ENCODE results near the gene TP53BP2. TPM values are rescaled to one million over a fixed set of nuclear protein-coding genes. Genes with fewer than 3 reads are reported as not detected.

TP53BP2 gene
- total and polyA plus RNA-seq, 10 of the 15 experiments (the other 5 are each of a cell fraction or from before 2014, with no cell fraction given), result 1.6 to 13.7 (median 5.6) TPM

GRCh38 chr1:223861904-223862303, 16.2 kb upstream of the TP53BP2 start:
- CTCF ChIA-PET, result no interaction called here
- 21% methylated on average over 1 of the region's 1 CpG for WGBS (ENCODE audit: insufficient coverage, insufficient replicate concordance, low lambda C conversion rate, missing lambda C conversion rate)
- BruUV-seq (replicated peaks), result no TSS peak

More at GRCh38 chr1:223861904-223862303, 16.2 kb upstream of the TP53BP2 start:
- DNase-seq (ENCODE audit: low read depth, low spot score) (no peak), FAIRE-seq (no peak), ATAC-seq (no peak)
- no peak overlapping the region for H2AFZ ChIP-seq (ENCODE audit: control insufficient read depth, low read depth, low read length)
- ChIA-PET SMC1A (ENCODE audit: uncharacterized antibody, unreplicated experiment) (no interaction called here), RAD21 (ENCODE audit: unreplicated experiment) (no interaction called here), POLR2A (no interaction called here)
- no peaks in the 10 kb centered on the region; a peak in 1 of 4 replicates for H3K27me3 ChIP-seq (replicated peaks in 1 of 2; ENCODE audit: control insufficient read depth in 2 of 2, insufficient read depth in 2 of 2, low read length in 1 of 2)
- H3K9ac ChIP-seq (ENCODE audit: control insufficient read depth, insufficient read depth, low read length), result no peak overlapping the region
- intact Hi-C loops (cut with micrococcal nuclease; ENCODE audit: unreplicated experiment), result no loop called here
- H3K36me3 ChIP-seq (ENCODE audit: control insufficient read depth in 2 of 2, insufficient read depth in 2 of 2, low read length in 1 of 2), result no peaks in the 10 kb centered on the region
- H3K9me3 ChIP-seq (replicated peaks; ENCODE audit: control insufficient read depth, insufficient read depth, low read length), result no peaks in the 10 kb centered on the region
- H3K79me2 ChIP-seq (ENCODE audit: control insufficient read depth, insufficient read depth, low read length), result no peaks in the 10 kb centered on the region
- TF ChIP-seq RELB (IDR thresholded peaks at IDR 0.05; ENCODE audit: low read depth) (no peak), HDAC6 (IDR thresholded peaks at IDR 0.05; ENCODE audit: unreplicated experiment) (no peak), REST (IDR thresholded peaks at IDR 0.05; ENCODE audit: low read depth, low read length) (no peak), SPI1 (IDR thresholded peaks at IDR 0.05; ENCODE audit: borderline replicate concordance, insufficient read depth, low read depth, low read length) (no peak), LARP7 (IDR thresholded peaks at IDR 0.05) (no peak), ZNF384 (IDR thresholded peaks at IDR 0.05; ENCODE audit: borderline replicate concordance, low read depth, low read length) (no peak), ASH2L (IDR thresholded peaks at IDR 0.05; ENCODE audit: borderline replicate concordance, low read depth) (no peak), SMARCA5 (IDR thresholded peaks at IDR 0.05) (no peak), SIN3A (IDR thresholded peaks at IDR 0.05; ENCODE audit: low read depth, low read length) (no peak), CBFB (IDR thresholded peaks at IDR 0.05; ENCODE audit: low read depth) (no peak), IKZF2 (IDR thresholded peaks at IDR 0.05) (no peak), RELA (IDR thresholded peaks at IDR 0.05; ENCODE audit: borderline replicate concordance, partially characterized antibody) (no peak), ATF2 (IDR thresholded peaks at IDR 0.05; ENCODE audit: low read length) (no peak)
- H3K4me2 ChIP-seq (ENCODE audit: control insufficient read depth, insufficient read depth), result no peak overlapping the region
- no peaks in the 10 kb centered on the region for H3K4me1 ChIP-seq (ENCODE audit: control insufficient read depth, insufficient read depth, low read length)
- no peaks in the 10 kb centered on the region for H4K20me1 ChIP-seq (ENCODE audit: control insufficient read depth, insufficient read depth)
- no peak overlapping the region for H3K4me3 ChIP-seq
- no peak overlapping the region for H3K27ac ChIP-seq (ENCODE audit: control insufficient read depth, insufficient read depth)
- in situ Hi-C loops (cut with MboI), result no loop called here

All from GM12878 (cell line).